Placental pericyte (primary cell): ENCODE results near the gene GNAI3. TPM values are rescaled to one million over a fixed set of nuclear protein-coding genes. Genes with fewer than 3 reads are reported as not detected.

Experiments used
- small RNA-seq: library from RNA; depleted of rRNA; stranded (forward); fragments of <200 nt; gene quantifications from one replicate; pipeline ENCODE3, GENCODE V24; 2012; ENCODE audit warnings: low replicate concordance
- total RNA-seq: library from RNA; depleted of rRNA; stranded (reverse); fragments of >200 nt; gene quantifications from 2 replicates; pipeline ENCODE4 v1.2.3, GENCODE V29; 2012

Gene GNAI3
- 11.6 and 19.9 TPM in 2 replicates for total RNA-seq

GRCh38 chr1:109548321-109549267 lies at the start of gene GNAI3:
GNAI3 (plus strand) TSS chr1:109548615; CDS start chr1:109548721, 106 bp downstream.

GRCh38 chr1:109509176-109510134 lies 39.0 kb upstream of the GNAI3 start, which contains the start of gene AMIGO1:
AMIGO1 (minus strand) TSS chr1:109509727; CDS start chr1:109508912, 815 bp downstream.

GRCh38 chr1:109539676-109540075 lies 8.7 kb upstream of the GNAI3 start, which contains the start of gene GPR61:
GPR61 (plus strand) TSS chr1:109539872; CDS start chr1:109543023, 3,151 bp downstream.

GRCh38 chr1:109619576-109620400 lies 71.4 kb downstream of the GNAI3 start, which contains the start of the genes AMPD2 and GNAT2:
AMPD2 (plus strand) TSS chr1:109619837; CDS start chr1:109621176, 1,339 bp downstream.
GNAT2 (minus strand) TSS chr1:109619616; CDS start chr1:109612870, 6,746 bp downstream.

GRCh38 chr1:109655615-109656519 lies 107.5 kb downstream of the GNAI3 start, which contains the start of gene GSTM4:
GSTM4 (plus strand) TSS chr1:109656099; CDS start chr1:109656390, 291 bp downstream.

GRCh38 chr1:109667452-109668122 lies 119.2 kb downstream of the GNAI3 start, which contains the start of gene GSTM2:
GSTM2 (plus strand) TSS chr1:109668057; CDS start chr1:109668116, 59 bp downstream.

Small RNA genes within 50 kb of the gene (small RNA-seq; reads per million reads assigned to genes)
- gene RNU6V, result 12.6 reads per million, percentile 95 among the genes with 10 or more reads in this experiment

Other genes with a start within 250 kb of the GNAI3 start
- not detected in 2 replicates for gene MYBPHL, start 241.6 kb upstream of the GNAI3 start, total RNA-seq
- 18.2 and 21.5 TPM in 2 replicates for gene SORT1, start 150.7 kb upstream of the GNAI3 start, total RNA-seq
- 57.4 and 70.7 TPM in 2 replicates for gene PSMA5, start 122.2 kb upstream of the GNAI3 start, total RNA-seq
- gene SYPL2, start 82.1 kb upstream of the GNAI3 start, total RNA-seq, result 0.44 and 1.6 TPM in 2 replicates
- 2.0 and 4.0 TPM in 2 replicates for gene ATXN7L2, start 64.7 kb upstream of the GNAI3 start, total RNA-seq
- 4.8 and 6.7 TPM in 2 replicates for gene CYB561D1, start 54.5 kb upstream of the GNAI3 start, total RNA-seq
- gene AMIGO1, start 38.9 kb upstream of the GNAI3 start, total RNA-seq, result 0.43 and 1.1 TPM in 2 replicates
- 0.57 TPM in 1 of 2 replicates, not detected in the other for gene GPR61, start 8.7 kb upstream of the GNAI3 start, total RNA-seq
- 0.44 TPM in 1 of 2 replicates, not detected in the other for gene GNAT2, start 71.0 kb downstream of the GNAI3 start, total RNA-seq
- gene AMPD2, start 71.2 kb downstream of the GNAI3 start, total RNA-seq, result 92.6 and 124 TPM in 2 replicates
- gene GSTM4, start 107.5 kb downstream of the GNAI3 start, total RNA-seq, result 13.6 and 14.4 TPM in 2 replicates
- gene GSTM2, start 119.4 kb downstream of the GNAI3 start, total RNA-seq, result 7.6 and 16.0 TPM in 2 replicates
- not detected in 2 replicates for gene GSTM1, start 139.2 kb downstream of the GNAI3 start, total RNA-seq
- 0.22 and 0.43 TPM in 2 replicates for gene GSTM5, start 163.6 kb downstream of the GNAI3 start, total RNA-seq
- gene GSTM3, start 192.4 kb downstream of the GNAI3 start, total RNA-seq, result 21.8 and 126 TPM in 2 replicates
- gene EPS8L3, start 215.3 kb downstream of the GNAI3 start, total RNA-seq, result not detected in 2 replicates